ENCODE data around the gene UGT2B7. TPM values are rescaled to one million over a fixed set of nuclear protein-coding genes. Genes with fewer than 3 reads are reported as not detected.
A peak's percentile ranks its signal among the peaks of the same experiment; 100 is the strongest.
"Not testable (repeated sequence)": the region's sequence is repeated elsewhere in the genome, so short reads cannot be mapped to it uniquely, and the experiment has no call there.

UGT2B7 gene
- total RNA-seq (2021; ENCODE audit: unreplicated experiment) (not detected), Bru-seq, nascent RNA (not detected), BruChase-seq, experiment 1, labeled RNA remaining after a 2-hour chase (percentile 1 among the genes with signal in this experiment), BruChase-seq, experiment 2, labeled RNA remaining after a 6-hour chase (percentile 6 among the genes with signal in this experiment)
- polyA plus RNA-seq (2012; ENCODE audit: insufficient read length), result not detected
- long read RNA-seq, result 0 reads

DNA sequence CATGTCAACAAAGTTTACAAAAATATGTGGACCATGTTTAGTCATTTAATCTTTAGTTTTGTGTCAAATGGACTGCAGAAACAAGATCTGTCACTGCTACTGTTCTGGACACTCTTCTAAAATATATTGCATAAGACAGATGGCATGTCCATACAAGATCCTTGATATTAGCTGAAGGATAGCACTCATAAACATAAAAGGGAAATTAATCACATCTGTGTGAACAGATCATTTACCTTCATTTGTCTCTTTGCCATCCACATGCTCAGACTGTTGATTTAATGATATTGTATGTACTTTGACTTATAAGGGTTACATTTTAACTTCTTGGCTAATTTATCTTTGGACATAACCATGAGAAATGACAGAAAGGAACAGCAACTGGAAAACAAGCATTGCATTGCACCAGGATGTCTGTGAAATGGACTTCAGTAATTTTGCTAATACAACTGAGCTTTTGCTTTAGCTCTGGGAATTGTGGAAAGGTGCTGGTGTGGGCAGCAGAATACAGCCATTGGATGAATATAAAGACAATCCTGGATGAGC, at the start of gene UGT2B7:
Gene UGT2B7 (plus strand): TSS at position 364 of the 546 bp plus-strand sequence. CDS start 47 bp downstream, at position 411.
- no peak for TF ChIP-seq SIN3A (IDR thresholded peaks at IDR 0.05; ENCODE audit: borderline replicate concordance, insufficient read depth, low read depth, low read length)
- TF ChIP-seq TCF7L2 (IDR thresholded peaks at IDR 0.05; ENCODE audit: low read depth, low read length), result no peak
- TF ChIP-seq, protein P1, sequence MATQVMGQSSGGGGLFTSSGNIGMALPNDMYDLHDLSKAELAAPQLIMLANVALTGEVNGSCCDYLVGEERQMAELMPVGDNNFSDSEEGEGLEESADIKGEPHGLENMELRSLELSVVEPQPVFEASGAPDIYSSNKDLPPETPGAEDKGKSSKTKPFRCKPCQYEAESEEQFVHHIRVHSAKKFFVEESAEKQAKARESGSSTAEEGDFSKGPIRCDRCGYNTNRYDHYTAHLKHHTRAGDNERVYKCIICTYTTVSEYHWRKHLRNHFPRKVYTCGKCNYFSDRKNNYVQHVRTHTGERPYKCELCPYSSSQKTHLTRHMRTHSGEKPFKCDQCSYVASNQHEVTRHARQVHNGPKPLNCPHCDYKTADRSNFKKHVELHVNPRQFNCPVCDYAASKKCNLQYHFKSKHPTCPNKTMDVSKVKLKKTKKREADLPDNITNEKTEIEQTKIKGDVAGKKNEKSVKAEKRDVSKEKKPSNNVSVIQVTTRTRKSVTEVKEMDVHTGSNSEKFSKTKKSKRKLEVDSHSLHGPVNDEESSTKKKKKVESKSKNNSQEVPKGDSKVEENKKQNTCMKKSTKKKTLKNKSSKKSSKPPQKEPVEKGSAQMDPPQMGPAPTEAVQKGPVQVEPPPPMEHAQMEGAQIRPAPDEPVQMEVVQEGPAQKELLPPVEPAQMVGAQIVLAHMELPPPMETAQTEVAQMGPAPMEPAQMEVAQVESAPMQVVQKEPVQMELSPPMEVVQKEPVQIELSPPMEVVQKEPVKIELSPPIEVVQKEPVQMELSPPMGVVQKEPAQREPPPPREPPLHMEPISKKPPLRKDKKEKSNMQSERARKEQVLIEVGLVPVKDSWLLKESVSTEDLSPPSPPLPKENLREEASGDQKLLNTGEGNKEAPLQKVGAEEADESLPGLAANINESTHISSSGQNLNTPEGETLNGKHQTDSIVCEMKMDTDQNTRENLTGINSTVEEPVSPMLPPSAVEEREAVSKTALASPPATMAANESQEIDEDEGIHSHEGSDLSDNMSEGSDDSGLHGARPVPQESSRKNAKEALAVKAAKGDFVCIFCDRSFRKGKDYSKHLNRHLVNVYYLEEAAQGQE (IDR thresholded peaks at IDR 0.05; ENCODE audit: insufficient read depth in 1 of 2, low read depth in 2 of 2, low read length in 1 of 2), result no peak
- TF ChIP-seq POLR2AphosphoS5 (IDR thresholded peaks at IDR 0.05; ENCODE audit: low read depth, low read length), result no peak
- TF ChIP-seq, protein P2, sequence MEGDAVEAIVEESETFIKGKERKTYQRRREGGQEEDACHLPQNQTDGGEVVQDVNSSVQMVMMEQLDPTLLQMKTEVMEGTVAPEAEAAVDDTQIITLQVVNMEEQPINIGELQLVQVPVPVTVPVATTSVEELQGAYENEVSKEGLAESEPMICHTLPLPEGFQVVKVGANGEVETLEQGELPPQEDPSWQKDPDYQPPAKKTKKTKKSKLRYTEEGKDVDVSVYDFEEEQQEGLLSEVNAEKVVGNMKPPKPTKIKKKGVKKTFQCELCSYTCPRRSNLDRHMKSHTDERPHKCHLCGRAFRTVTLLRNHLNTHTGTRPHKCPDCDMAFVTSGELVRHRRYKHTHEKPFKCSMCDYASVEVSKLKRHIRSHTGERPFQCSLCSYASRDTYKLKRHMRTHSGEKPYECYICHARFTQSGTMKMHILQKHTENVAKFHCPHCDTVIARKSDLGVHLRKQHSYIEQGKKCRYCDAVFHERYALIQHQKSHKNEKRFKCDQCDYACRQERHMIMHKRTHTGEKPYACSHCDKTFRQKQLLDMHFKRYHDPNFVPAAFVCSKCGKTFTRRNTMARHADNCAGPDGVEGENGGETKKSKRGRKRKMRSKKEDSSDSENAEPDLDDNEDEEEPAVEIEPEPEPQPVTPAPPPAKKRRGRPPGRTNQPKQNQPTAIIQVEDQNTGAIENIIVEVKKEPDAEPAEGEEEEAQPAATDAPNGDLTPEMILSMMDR (IDR thresholded peaks at IDR 0.05), result no peak
- no peaks in the 10 kb centered on the region for H3K27me3 ChIP-seq (ENCODE audit: control insufficient read depth, insufficient read depth, low read length)
- no peak within 1 kb of the TSS for H3K27ac ChIP-seq (ENCODE audit: low read length)
- no peak within 1 kb of the TSS for H3K4me3 ChIP-seq (ENCODE audit: low read depth in 2 of 2, low read length in 2 of 2)
- BruUV-seq (replicated peaks), result no TSS peak
- no peak for ATAC-seq
- in situ Hi-C loops (cut with HindIII; ENCODE audit: low pct_unique_long_range_greater_than_20kb, low sequenced_read_pairs), result no loop called here
- no peaks in the 10 kb centered on the region for H3K36me3 ChIP-seq (ENCODE audit: control insufficient read depth, insufficient read depth, low read length)
- intact Hi-C loops (cut with micrococcal nuclease; ENCODE audit: unreplicated experiment), result no loop called here
- no peak for DNase-seq (ENCODE audit: low read depth, low spot score)
- no peaks in the 10 kb centered on the region for H3K9me3 ChIP-seq (ENCODE audit: control insufficient read depth, insufficient read depth, low read depth, low read length)
- ChIA-PET CTCF (no interaction called here), POLR2A (no interaction called here)
- H3K4me1 ChIP-seq (ENCODE audit: control insufficient read depth, insufficient read depth, low read length), result no peaks in the 10 kb centered on the region

DNA sequence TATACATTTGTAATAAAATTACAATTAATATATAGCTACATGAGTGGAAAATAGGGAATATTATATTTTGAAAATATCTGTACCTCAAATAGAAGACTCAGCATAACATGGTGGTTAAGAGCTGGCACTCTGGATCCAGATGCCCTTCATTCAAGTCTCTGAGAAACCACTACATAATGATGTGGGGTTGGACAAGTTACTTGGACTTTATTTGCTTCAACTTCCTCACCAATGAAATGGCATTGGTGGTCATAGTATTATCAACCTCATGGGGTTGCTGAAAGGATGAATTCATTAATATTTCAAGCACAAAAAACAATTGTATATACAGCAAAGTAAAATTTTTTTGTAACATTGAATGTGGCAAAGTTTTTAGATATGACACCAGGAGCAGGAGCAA, 46.4 kb upstream of the UGT2B7 start:
- ChIA-PET POLR2A (no interaction called here), CTCF (no interaction called here)
- no peaks in the 10 kb centered on the region for H3K27me3 ChIP-seq (ENCODE audit: control insufficient read depth, insufficient read depth, low read length)
- TF ChIP-seq, protein P2 (IDR thresholded peaks at IDR 0.05), result no peak
- no peak for TF ChIP-seq SIN3A (IDR thresholded peaks at IDR 0.05; ENCODE audit: borderline replicate concordance, insufficient read depth, low read depth, low read length)
- no peak for TF ChIP-seq POLR2AphosphoS5 (IDR thresholded peaks at IDR 0.05; ENCODE audit: low read depth, low read length)
- TF ChIP-seq, protein P1 (IDR thresholded peaks at IDR 0.05; ENCODE audit: insufficient read depth in 1 of 2, low read depth in 2 of 2, low read length in 1 of 2), result no peak
- TF ChIP-seq TCF7L2 (IDR thresholded peaks at IDR 0.05; ENCODE audit: low read depth, low read length), result no peak
- no peaks in the 10 kb centered on the region for H3K9me3 ChIP-seq (ENCODE audit: control insufficient read depth, insufficient read depth, low read depth, low read length)
- H3K4me3 ChIP-seq (ENCODE audit: low read depth in 2 of 2, low read length in 2 of 2), result no peak overlapping the region
- ATAC-seq (no peak), DNase-seq (ENCODE audit: low read depth, low spot score) (no peak)
- H3K4me1 ChIP-seq (ENCODE audit: control insufficient read depth, insufficient read depth, low read length), result no peaks in the 10 kb centered on the region
- in situ Hi-C loops (cut with HindIII; ENCODE audit: low pct_unique_long_range_greater_than_20kb, low sequenced_read_pairs) (no loop called here), intact Hi-C loops (cut with micrococcal nuclease; ENCODE audit: unreplicated experiment) (no loop called here)
- BruUV-seq (replicated peaks), result no TSS peak
- H3K36me3 ChIP-seq (ENCODE audit: control insufficient read depth, insufficient read depth, low read length), result no peaks in the 10 kb centered on the region
- H3K27ac ChIP-seq (ENCODE audit: low read length), result no peak overlapping the region

DNA sequence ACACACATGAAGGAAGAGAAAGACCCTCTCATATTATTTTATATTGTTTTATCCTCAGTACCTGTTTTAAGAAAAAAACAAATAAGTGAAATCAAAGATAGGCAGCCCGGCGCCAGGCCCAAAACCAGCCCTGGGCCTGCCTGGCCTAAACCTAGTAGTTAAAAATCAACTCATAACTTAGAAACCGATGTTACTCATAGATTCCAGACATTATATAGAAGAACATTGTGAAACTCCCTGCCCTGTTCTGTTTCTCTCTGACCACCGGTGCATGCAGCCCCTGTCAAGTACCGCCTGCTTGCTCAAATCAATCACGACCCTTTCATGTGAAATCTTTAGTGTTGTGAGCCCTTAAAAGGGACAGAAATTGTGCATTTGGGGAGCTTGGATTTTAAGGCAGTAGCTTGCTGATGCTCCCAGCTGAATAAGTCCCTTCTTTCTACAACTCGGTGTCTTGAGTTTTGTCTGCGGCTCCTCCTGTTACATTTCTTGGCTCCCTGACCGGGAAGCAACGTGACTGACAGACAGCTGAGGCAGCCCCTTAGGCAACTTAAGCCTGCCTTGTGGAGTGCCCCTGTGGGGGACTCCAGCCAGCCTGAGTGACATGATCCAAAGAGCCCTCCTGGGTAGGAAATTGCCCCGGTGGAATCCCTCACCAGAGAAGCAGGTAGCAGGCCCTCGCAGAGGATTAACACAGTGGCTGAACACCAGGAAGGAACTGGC, 45.3 kb upstream of the UGT2B7 start:
- H3K4me3 ChIP-seq (ENCODE audit: low read depth in 2 of 2, low read length in 2 of 2); in situ Hi-C loops (cut with HindIII; ENCODE audit: low pct_unique_long_range_greater_than_20kb, low sequenced_read_pairs); ATAC-seq; BruUV-seq (replicated peaks); intact Hi-C loops (cut with micrococcal nuclease; ENCODE audit: unreplicated experiment); DNase-seq (ENCODE audit: low read depth, low spot score); H3K36me3 ChIP-seq (ENCODE audit: control insufficient read depth, insufficient read depth, low read length); POLR2A ChIA-PET; H3K9me3 ChIP-seq (ENCODE audit: control insufficient read depth, insufficient read depth, low read depth, low read length); H3K27me3 ChIP-seq (ENCODE audit: control insufficient read depth, insufficient read depth, low read length); H3K27ac ChIP-seq (ENCODE audit: low read length); H3K4me1 ChIP-seq (ENCODE audit: control insufficient read depth, insufficient read depth, low read length): not testable (repeated sequence)
- CTCF ChIA-PET, result interaction anchor here (0.6 kb wide), 1 partner anchor 146 kb away, joined by 4 read pairs; no protein-coding TSS in a partner anchor
